ENCODE data around the gene NENF.

DNA sequence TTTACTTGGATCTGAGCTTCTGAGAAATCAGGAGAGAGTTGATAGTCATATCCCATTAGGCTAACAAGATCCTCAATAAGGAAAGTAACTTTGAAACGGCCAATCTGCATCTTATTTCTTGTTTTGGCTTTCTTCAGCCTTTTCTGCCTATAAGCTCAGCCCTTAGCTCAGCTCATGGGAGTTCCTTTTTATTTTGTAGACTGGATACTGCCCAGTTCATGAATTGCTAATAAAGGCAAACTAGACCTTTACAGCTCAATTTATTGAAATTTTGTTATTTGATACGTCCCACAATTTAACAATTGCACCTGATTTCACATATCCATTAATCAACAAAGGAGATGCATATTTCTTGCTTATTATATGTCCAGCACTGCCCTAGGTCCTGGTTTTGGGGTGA is 22.7 kb downstream of the NENF start:
- TF ChIP-seq CTCF (optimal IDR thresholded peaks at IDR 0.05 in 1 of 3, IDR thresholded peaks at IDR 0.05 in 1 of 3, conservative IDR thresholded peaks at IDR 0.05 in 1 of 3; ENCODE audit: extremely low read depth in 1 of 3, insufficient read depth in 2 of 3, low read length in 3 of 3) (no peak), EZH2 (IDR thresholded peaks at IDR 0.05; ENCODE audit: low read length) (no peak)

All from keratinocyte (primary cell).